ENCODE results near the gene PDE7B.

GRCh38 chr6:136079701-136080565 lies 228.4 kb downstream of the PDE7B start:
- TF ChIP-seq RFX5 (IDR thresholded peaks at IDR 0.05; ENCODE audit: low read length) (no peak), RXRA (IDR thresholded peaks at IDR 0.05; ENCODE audit: borderline replicate concordance, low read depth) (no peak), EP300 (IDR thresholded peaks at IDR 0.05; ENCODE audit: borderline replicate concordance in 1 of 2, low read depth in 1 of 2, low read length in 1 of 2) (no peak), TAF1 (IDR thresholded peaks at IDR 0.05; ENCODE audit: borderline replicate concordance, low read depth, low read length) (no peak), USF2 (IDR thresholded peaks at IDR 0.05; ENCODE audit: borderline replicate concordance, low read depth, low read length) (no peak), GATA2 (CRISPR knock-in tag; IDR thresholded peaks at IDR 0.05) (no peak), JUND (IDR thresholded peaks at IDR 0.05) (no peak), SIN3A (IDR thresholded peaks at IDR 0.05; ENCODE audit: borderline replicate concordance, low read depth, low read length) (no peak), POLR2AphosphoS5 (IDR thresholded peaks at IDR 0.05; ENCODE audit: low read depth, low read length) (no peak), NFIC (IDR thresholded peaks at IDR 0.05; ENCODE audit: borderline replicate concordance) (no peak)
- TF ChIP-seq, protein P1, sequence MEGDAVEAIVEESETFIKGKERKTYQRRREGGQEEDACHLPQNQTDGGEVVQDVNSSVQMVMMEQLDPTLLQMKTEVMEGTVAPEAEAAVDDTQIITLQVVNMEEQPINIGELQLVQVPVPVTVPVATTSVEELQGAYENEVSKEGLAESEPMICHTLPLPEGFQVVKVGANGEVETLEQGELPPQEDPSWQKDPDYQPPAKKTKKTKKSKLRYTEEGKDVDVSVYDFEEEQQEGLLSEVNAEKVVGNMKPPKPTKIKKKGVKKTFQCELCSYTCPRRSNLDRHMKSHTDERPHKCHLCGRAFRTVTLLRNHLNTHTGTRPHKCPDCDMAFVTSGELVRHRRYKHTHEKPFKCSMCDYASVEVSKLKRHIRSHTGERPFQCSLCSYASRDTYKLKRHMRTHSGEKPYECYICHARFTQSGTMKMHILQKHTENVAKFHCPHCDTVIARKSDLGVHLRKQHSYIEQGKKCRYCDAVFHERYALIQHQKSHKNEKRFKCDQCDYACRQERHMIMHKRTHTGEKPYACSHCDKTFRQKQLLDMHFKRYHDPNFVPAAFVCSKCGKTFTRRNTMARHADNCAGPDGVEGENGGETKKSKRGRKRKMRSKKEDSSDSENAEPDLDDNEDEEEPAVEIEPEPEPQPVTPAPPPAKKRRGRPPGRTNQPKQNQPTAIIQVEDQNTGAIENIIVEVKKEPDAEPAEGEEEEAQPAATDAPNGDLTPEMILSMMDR (IDR thresholded peaks at IDR 0.05), result no peak
- TF ChIP-seq, protein P2, sequence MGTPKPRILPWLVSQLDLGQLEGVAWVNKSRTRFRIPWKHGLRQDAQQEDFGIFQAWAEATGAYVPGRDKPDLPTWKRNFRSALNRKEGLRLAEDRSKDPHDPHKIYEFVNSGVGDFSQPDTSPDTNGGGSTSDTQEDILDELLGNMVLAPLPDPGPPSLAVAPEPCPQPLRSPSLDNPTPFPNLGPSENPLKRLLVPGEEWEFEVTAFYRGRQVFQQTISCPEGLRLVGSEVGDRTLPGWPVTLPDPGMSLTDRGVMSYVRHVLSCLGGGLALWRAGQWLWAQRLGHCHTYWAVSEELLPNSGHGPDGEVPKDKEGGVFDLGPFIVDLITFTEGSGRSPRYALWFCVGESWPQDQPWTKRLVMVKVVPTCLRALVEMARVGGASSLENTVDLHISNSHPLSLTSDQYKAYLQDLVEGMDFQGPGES (IDR thresholded peaks at IDR 0.05; ENCODE audit: low read depth, low read length), result no peak

Measured in SK-N-SH (cell line).